Astrocyte of the cerebellum (primary cell): Measurements from ENCODE around the gene ZNF511.

ENCODE experiments used
- DNase-seq: peaks from one replicate; pipeline ENCODE4 v3.0.0-alpha.2; 2011; ENCODE audit warnings: low read depth
- H3K4me3 ChIP-seq: 2 replicates; pipeline ENCODE4 v1.5.1; 2011; ENCODE audit warnings: mild to moderate bottlenecking, low read depth, low read length, moderate library complexity
- in situ Hi-C: cut with HindIII; loops from 2 replicates; pipeline ENCODE4 v1.10.0; 2017; ENCODE audit warnings: low sequenced_read_pairs
- TF ChIP-seq, protein P1 (sequence below): IDR thresholded peaks from 2 replicates; pipeline ENCODE4 v1.5.1; 2012; ENCODE audit warnings: low read length, low read depth, moderate library complexity, mild to moderate bottlenecking; ENCODE audit errors: missing control alignments

ZNF511 gene, protein sequence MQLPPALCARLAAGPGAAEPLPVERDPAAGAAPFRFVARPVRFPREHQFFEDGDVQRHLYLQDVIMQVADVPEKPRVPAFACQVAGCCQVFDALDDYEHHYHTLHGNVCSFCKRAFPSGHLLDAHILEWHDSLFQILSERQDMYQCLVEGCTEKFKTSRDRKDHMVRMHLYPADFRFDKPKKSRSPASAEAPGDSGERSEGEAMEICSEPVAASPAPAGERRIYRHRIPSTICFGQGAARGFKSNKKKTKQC

DNA sequence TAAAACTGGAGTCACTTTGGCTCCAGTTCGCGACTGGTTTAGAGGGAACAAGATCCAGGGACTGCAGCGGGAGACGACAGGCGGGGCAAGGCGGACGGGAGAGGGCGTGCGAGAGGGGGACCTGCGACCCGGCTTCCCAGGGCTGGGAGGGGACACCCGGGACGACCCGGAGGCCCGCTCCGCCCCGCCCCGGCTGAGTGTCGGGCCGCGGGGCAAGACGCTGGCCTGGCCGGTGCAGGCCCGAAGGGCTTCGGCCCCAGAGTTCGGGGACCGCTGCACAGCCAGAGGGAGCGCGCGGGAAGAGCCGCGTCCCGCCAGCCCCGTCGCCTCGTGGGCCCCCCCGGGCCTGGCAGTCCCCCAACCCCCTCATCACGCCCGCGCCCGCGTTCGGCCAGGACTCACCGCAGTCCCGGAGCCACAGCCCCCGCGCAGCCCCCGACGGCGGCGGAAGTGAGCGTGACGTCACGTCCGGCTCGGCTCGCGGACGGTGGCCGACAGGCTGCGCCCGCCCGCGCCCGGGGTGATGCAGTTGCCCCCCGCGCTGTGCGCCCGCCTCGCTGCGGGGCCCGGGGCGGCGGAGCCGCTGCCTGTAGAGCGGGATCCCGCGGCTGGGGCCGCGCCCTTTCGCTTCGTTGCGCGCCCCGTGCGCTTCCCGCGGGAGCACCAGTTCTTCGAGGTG is at the start of gene ZNF511, which contains the start of gene TUBGCP2:
Gene ZNF511 (plus strand): TSS at position 494 of the 679 bp plus-strand sequence. CDS start 30 bp downstream, at position 524.
Gene TUBGCP2 (minus strand): TSS at position 452 of the 679 bp plus-strand sequence. CDS start 5,931 bp downstream, outside the sequence.
- TF ChIP-seq, protein P1, sequence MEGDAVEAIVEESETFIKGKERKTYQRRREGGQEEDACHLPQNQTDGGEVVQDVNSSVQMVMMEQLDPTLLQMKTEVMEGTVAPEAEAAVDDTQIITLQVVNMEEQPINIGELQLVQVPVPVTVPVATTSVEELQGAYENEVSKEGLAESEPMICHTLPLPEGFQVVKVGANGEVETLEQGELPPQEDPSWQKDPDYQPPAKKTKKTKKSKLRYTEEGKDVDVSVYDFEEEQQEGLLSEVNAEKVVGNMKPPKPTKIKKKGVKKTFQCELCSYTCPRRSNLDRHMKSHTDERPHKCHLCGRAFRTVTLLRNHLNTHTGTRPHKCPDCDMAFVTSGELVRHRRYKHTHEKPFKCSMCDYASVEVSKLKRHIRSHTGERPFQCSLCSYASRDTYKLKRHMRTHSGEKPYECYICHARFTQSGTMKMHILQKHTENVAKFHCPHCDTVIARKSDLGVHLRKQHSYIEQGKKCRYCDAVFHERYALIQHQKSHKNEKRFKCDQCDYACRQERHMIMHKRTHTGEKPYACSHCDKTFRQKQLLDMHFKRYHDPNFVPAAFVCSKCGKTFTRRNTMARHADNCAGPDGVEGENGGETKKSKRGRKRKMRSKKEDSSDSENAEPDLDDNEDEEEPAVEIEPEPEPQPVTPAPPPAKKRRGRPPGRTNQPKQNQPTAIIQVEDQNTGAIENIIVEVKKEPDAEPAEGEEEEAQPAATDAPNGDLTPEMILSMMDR = peak; percentile 9
- in situ Hi-C loops = no loop called here
- peak; percentile 28 for DNase-seq
- H3K4me3 ChIP-seq = peak within 1 kb of the TSS; percentile 76

DNA sequence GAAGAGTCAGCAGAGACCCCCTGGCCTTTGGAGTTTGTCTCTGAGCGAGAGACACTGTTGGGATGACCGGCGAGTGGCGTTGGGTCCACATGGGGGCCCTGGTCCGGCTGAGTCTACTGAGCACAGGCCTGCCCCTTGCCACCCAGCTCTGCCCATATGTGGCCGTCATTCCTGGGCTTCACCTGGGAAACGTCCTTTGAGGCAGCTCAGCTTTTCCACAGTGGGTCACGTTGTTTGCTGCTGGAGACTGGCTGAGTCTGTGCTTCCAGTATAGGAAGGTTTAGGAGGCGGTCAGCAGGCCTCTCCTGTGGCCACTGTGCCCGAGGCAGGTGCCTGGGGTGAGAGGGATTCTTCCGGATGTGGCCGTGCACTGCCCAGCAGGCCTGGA is 49.1 kb upstream of the ZNF511 start:
- DNase-seq = no peak
- H3K4me3 ChIP-seq = no peak overlapping the region
- in situ Hi-C loops = no loop called here
- TF ChIP-seq, protein P1 = no peak

DNA sequence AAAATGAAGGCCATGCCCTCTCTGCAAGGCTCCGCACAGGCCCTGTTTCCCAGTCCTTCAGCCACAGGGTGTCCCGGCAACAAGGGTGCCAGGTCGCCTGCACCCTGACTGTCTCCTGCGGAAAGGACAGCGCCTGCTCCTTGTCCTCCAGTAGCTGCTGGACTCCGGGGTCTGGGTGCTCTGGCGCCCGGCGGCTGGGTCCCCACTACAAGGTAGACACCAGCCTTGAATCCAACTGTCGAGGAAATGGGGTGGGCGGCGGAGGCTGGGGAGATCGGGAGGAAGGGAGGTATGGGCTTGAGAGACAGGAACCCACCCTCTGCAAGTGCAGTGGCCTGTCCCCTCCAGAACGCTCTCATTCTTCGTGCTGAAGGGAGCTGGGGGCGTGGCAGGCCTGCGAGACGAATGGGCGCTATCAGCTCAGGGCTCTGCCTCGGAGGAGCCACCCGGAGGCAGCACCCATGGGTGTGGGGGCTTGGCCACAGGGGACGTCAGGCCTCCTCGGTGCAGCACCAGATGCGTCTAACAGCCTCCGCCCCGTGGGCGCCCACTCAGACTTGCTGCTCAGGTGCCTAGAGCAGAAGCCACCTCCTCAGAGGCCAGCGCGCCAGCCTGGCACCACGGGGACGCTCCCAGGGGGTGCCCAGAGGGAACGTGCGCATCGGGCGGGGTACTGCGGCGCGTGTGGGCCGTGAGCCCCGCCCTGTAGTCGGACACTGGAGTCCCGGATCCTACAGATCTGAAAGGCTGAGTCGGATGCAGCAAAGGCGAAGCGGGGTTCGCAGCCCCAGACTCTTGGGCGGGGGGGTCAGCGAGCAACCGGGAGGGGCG is 47.6 kb upstream of the ZNF511 start:
- DNase-seq = no peak
- in situ Hi-C loops = no loop called here
- TF ChIP-seq, protein P1 = no peak
- H3K4me3 ChIP-seq = peak overlapping the region; percentile 47

DNA sequence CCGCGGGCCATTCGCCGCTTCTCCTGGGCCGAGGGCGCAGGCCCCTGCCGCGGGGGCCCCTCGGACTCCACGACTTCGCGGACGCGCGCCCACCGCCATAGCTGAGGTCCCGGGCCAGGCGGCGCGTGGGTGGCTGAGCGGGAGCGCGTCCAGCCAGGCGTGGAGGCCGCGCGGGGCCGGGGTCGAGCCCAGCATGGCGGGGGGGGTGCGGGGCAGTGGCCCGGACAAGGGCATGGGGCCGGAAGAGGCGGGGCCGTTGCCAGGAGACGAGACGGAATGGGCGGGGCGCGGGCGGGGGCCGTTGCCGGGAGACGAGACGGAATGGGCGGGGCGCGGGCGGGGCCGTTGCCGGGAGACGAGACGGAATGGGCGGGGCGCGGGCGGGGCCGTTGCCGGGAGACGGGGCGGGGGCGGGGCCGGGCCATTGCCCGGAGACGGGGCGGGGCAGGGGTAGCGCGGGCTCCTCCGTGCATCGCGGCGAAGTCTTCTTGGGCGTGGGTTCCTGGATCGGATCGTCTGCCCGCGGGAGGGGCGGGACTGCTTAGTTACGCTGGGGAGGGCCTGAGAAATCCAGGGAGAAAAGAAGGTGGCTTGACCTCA is 46.9 kb upstream of the ZNF511 start:
- peak overlapping the region; percentile 47 for H3K4me3 ChIP-seq
- in situ Hi-C loops = no loop called here
- no peak for DNase-seq
- TF ChIP-seq, protein P1 = no peak

DNA sequence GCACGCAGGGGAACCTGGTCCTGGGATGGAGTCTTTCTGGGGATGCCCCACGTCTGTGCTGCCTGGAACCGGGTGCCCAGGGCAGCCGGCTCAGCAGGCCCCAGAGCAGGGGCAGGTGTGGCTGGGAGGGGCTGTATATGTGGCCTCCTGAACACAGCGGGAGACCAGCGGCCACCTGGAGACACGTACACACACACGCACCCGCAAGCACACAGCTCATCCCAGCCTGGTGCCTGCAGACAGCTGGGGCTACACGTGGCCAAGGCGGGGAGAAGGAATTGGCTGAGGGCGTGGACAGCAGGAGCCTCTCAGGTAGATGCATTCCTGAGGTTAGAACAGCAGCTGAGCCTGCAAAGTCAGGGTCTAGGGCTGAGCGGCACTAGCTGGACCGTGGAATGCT is 46.0 kb upstream of the ZNF511 start:
- DNase-seq = no peak
- H3K4me3 ChIP-seq = no peak overlapping the region
- in situ Hi-C loops = no loop called here
- TF ChIP-seq, protein P1 = no peak

DNA sequence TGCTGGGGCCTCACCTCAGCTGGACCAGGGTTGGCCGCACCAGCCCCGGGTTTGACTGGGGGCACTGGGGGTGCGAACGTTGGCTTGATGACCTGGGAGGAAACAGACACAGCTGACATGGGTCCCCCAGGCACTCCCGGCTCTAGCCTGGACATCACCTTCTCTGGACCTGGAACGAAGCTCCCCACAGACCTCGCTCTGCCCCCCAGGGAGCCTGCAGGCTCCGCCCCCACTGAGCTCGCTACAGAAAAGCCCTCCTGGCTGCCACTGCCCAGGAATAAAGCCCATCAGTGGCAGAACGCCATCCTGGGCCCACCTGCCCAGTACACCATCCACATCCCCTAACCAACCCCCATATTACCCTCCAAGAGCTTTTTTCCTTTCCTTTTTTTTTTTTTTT is 45.0 kb upstream of the ZNF511 start:
- no peak overlapping the region for H3K4me3 ChIP-seq
- in situ Hi-C loops = no loop called here
- DNase-seq = no peak
- TF ChIP-seq, protein P1 = no peak
